Esophagus (tissue), 2 donors: Measurements from ENCODE around the gene CATSPERZ. TPM values are rescaled to one million over a fixed set of nuclear protein-coding genes. Genes with fewer than 3 reads are reported as not detected.

Experiments used
- H3K27ac ChIP-seq, 2 donors: one replicate each; pipeline ENCODE4 v1.5.1; 2013; ENCODE audit warnings: low read depth in 2 of 2, mild to moderate bottlenecking in 2 of 2, inconsistent platforms in 1 of 2, low read length in 1 of 2, moderate library complexity in 1 of 2
- H3K27me3 ChIP-seq, 2 donors: one replicate each; pipeline ENCODE4 v1.6.1; 2013; ENCODE audit warnings: low read length in 2 of 2, control low read depth in 1 of 2, mild to moderate bottlenecking in 1 of 2; ENCODE audit not compliant: insufficient read depth in 2 of 2, control insufficient read depth in 1 of 2
- H3K36me3 ChIP-seq, 2 donors: one replicate each; pipeline ENCODE4 v1.6.1; 2013; ENCODE audit warnings: low read length in 1 of 2; ENCODE audit not compliant: control insufficient read depth in 2 of 2, insufficient read depth in 2 of 2
- H3K4me1 ChIP-seq, 2 donors: one replicate each; pipeline ENCODE4 v1.6.1; 2013; ENCODE audit warnings: low read length in 1 of 2; ENCODE audit not compliant: control insufficient read depth in 2 of 2, insufficient read depth in 2 of 2
- H3K4me3 ChIP-seq, 2 donors: one replicate each; pipeline ENCODE4 v1.5.1; 2013; ENCODE audit warnings: low read length in 2 of 2, mild to moderate bottlenecking in 2 of 2, low read depth in 1 of 2, moderate library complexity in 1 of 2
- H3K9me3 ChIP-seq, 2 donors: one replicate each; pipeline ENCODE4 v1.6.1; 2013; ENCODE audit warnings: mild to moderate bottlenecking in 2 of 2, low read depth in 1 of 2, low read length in 1 of 2, moderate library complexity in 1 of 2; ENCODE audit not compliant: control insufficient read depth in 2 of 2, insufficient read depth in 1 of 2
- WGBS, 2 donors: extraction: QIAGEN DNeasy Blood & Tissue Kit; methylation state at CpG; one replicate each; pipeline ENCODE4 v1.1.7; 2013; 5-methylcytosine and 5-hydroxymethylcytosine counted together
- polyA plus RNA-seq, 2 donors: library from polyadenylated mRNA; stranded (reverse); fragments of 200-250 nt; gene quantifications; one replicate each; pipeline ENCODE4 v1.2.3, GENCODE V29; 2013
- donor health status: healthy with polysubstance abuse.
- donor health status: Bipolar disorder and iron deficiency.

Gene CATSPERZ
- polyA plus RNA-seq, 2 donors = 0.37 to 0.39 TPM

DNA sequence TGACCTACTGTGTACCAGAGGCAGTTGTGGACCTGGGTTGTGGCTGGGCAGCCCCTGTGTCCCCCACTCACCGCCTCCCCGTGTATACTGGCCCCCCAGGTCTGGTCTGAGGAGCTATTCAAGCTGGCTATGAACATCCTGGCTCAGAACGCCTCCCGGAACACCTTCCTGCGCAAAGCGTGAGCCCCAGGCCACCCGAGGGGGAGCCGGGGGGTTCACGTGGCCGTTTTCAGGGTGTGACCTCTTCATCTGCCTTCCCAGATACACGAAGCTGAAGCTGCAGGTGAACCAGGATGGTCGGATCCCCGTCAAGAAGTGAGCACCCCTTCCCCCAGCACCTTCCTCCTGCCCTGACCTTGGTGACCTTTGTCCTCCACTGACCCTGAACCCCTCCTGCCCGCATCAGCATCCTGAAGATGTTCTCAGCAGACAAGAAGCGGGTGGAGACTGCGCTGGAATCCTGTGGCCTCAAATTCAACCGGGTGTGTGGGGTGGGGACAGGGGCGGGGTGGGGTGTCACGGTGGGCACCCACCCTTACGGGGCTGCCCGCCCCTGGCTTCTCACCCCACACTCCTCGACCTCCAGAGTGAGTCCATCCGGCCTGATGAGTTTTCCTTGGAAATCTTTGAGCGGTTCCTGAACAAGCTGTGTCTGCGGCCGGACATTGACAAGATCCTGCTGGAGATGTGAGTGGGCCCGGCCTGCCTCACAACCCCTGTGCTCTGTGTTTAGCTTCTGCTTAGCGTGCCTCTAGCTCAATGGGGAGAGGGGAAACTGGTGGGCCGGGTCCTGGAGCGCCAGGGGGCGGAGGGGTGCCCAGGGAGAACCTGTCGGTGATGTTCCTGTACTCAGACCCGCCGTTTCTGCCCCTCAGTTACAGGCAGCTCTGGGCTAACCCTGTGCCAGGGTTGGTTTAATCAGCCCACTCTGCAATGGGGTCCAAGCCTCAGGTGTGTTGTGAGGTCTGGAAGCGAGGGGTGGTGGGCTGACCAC, 44.7 kb upstream of the CATSPERZ start:
- WGBS, 2 donors = 89% methylated on average over 35 of the region's 35 CpGs
- H3K27me3 ChIP-seq = no peaks in the 10 kb centered on the region
- H3K9me3 ChIP-seq = no peaks in the 10 kb centered on the region
- H3K36me3 ChIP-seq = peaks cover 11 to 47% of the 10 kb centered on the region in 2 donors
- H3K4me3 ChIP-seq = no peak overlapping the region
- no peak overlapping the region for H3K27ac ChIP-seq
- H3K4me1 ChIP-seq = peaks cover 5 to 14% of the 10 kb centered on the region in 2 donors

DNA sequence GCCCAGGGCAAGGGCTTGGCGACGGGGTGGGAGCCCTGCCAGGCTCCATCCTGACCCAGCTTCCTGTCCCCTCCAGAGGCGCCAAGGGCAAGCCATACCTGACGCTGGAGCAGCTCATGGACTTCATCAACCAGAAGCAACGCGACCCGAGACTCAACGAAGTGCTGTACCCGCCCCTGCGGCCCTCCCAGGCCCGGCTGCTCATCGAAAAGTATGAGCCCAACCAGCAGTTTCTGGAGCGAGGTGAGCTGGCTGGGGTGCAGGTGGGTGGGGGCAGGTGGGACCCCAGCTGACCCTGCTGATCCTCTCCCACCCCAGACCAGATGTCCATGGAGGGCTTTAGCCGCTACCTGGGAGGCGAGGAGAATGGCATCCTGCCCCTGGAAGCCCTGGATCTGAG, 43.9 kb upstream of the CATSPERZ start:
- Histone ChIP-seq H3K9me3 (no peaks in the 10 kb centered on the region), H3K27me3 (no peaks in the 10 kb centered on the region), H3K4me1 (peaks cover 0 to 8% of the 10 kb centered on the region in 2 donors), H3K4me3 (no peak overlapping the region), H3K27ac (no peak overlapping the region), H3K36me3 (peaks cover 14 to 50% of the 10 kb centered on the region in 2 donors)
- 80 to 81% methylated on average over 15 of the region's 15 CpGs for WGBS, 2 donors

DNA sequence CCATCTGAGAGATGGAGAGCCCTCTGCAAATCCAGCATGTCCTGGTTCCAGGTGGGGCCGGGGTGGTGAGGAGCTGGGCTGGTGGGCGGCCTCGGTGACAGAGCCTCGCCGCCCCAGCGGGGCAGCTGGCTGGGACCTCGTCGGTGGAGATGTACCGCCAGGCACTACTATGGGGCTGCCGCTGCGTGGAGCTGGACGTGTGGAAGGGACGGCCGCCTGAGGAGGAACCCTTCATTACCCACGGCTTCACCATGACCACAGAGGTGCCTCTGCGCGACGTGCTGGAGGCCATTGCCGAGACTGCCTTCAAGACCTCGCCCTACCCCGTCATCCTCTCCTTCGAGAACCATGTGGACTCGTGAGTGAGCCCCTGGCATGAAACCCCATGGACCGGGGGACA, 41.8 kb upstream of the CATSPERZ start:
- peaks cover 14 to 70% of the 10 kb centered on the region in 2 donors for H3K36me3 ChIP-seq

DNA sequence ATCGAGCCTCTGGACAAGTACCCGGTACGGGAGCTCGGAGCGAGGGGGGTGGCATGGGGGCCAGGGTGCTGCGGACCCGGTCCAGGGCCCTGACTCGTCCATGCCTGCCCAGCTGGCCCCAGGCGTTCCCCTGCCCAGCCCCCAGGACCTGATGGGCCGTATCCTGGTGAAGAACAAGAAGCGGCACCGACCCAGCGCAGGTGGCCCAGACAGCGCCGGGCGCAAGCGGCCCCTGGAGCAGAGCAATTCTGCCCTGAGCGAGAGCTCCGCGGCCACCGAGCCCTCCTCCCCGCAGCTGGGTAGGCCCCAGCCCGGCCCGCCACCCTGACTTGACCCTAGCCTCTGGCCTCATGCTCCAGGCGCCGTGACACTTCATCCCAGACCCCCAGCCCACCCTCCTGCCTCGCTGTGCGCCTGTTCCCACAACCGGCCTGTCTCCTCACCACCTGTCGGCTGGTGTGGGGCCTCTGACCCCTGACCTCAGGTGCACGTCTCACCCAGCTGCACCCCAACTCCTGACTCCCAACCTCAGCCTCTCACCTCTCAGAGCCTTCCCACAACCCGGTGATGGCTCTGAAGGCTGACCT, 41.1 kb upstream of the CATSPERZ start:
- Histone ChIP-seq H3K36me3 (peaks cover 14 to 77% of the 10 kb centered on the region in 2 donors), H3K4me1 (no peaks in the 10 kb centered on the region), H3K9me3 (no peaks in the 10 kb centered on the region), H3K27ac (no peak overlapping the region), H3K4me3 (no peak overlapping the region), H3K27me3 (no peaks in the 10 kb centered on the region)
- WGBS, 2 donors = 91 to 93% methylated on average over 27 to 32 of the region's 32 CpGs

More for the DNA sequence above, 41.8 kb upstream of the CATSPERZ start:
- WGBS, 2 donors = 89 to 91% methylated on average over 18 to 24 of the region's 24 CpGs
- no peak overlapping the region for H3K4me3 ChIP-seq
- no peaks in the 10 kb centered on the region for H3K9me3 ChIP-seq
- H3K27ac ChIP-seq = no peak overlapping the region
- H3K27me3 ChIP-seq = no peaks in the 10 kb centered on the region
- H3K4me1 ChIP-seq = no peaks in the 10 kb centered on the region

DNA sequence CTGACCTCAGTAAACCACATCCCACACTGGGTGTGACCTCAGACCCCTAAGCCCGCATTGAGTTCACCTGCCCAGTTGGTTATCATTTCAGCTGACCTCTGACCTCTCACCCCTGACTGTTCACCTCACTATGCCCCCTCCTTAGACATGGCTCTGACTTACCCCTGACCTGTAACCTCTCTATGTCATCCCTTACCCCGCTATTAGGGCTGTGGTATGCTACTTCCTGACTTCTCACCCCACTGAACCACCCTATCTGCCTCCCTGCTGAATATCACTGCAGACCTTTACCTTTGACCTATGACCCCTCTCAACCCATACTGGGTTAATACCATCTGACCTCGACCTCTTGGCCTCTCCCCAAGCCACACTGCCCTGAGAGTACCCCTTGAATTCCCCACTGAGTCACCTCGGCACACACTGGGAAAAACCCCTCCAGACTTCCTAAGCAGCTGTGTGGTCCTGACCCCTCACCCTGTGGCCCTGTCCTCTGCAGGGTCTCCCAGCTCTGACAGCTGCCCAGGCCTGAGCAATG, 40.6 kb upstream of the CATSPERZ start:
- no peaks in the 10 kb centered on the region for H3K4me1 ChIP-seq
- H3K4me3 ChIP-seq = no peak overlapping the region
- no peak overlapping the region for H3K27ac ChIP-seq
- H3K27me3 ChIP-seq = no peaks in the 10 kb centered on the region
- WGBS, 2 donors = 79 to 81% methylated on average over 4 of the region's 4 CpGs
- peaks cover 18 to 75% of the 10 kb centered on the region in 2 donors for H3K36me3 ChIP-seq
- no peaks in the 10 kb centered on the region for H3K9me3 ChIP-seq

DNA sequence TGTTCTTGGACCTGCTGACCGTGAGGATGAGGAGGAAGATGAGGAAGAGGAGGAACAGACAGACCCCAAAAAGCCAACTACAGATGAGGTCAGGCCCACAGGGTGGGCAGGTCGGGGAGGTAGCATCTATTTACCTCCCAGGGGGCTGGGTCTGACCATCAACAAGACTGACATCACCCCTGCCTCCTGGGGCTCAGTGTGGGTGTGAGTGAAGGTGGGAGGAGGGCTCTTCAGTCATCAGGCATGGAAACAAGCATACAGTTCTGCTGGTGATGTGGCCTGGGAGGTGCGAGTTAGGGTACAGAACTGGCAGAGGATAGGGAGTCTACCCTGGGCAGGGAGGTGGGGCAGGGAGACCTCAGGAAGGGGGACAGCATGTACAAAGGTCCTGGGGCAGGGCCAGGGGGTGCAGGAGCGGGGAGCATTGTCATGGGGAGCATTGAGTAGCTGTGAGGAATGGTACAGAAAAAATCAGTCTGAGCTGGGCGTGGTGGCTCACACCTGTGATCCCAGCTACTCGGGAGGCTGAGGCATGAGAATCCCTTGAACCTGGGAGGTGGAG, 39.9 kb upstream of the CATSPERZ start:
- H3K4me3 ChIP-seq = no peak overlapping the region
- H3K4me1 ChIP-seq = no peaks in the 10 kb centered on the region
- H3K27me3 ChIP-seq = no peaks in the 10 kb centered on the region
- H3K9me3 ChIP-seq = no peaks in the 10 kb centered on the region
- WGBS, 2 donors = 91 to 94% methylated on average over 6 of the region's 6 CpGs
- peaks cover 18 to 73% of the 10 kb centered on the region in 2 donors for H3K36me3 ChIP-seq
- H3K27ac ChIP-seq = no peak overlapping the region

DNA sequence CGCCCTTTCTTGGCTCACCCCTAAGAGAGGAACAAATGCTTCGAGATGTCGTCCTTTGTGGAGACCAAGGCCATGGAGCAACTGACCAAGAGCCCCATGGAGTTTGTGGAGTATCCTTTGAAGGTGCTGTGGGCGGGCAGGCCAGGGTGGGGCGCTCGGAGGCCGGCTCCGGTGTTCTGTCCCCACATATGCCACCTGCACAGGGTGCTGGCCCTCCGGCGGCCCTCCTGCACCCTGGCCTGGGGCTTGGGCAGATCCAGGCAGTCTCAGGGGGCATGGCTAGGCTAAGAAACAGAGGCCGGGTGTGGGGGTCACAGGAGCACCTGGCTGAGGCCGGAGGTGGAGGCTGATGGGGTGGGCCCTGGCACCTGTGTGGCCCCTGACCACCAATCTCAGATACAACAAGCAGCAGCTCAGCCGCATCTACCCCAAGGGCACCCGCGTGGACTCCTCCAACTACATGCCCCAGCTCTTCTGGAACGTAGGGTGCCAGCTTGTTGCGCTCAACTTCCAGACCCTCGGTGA, 38.5 kb upstream of the CATSPERZ start:
- no peak overlapping the region for H3K4me3 ChIP-seq
- H3K27me3 ChIP-seq = no peaks in the 10 kb centered on the region
- H3K36me3 ChIP-seq = peaks cover 16 to 73% of the 10 kb centered on the region in 2 donors
- WGBS, 2 donors = 86 to 88% methylated on average over 18 of the region's 18 CpGs
- no peak overlapping the region for H3K27ac ChIP-seq
- no peaks in the 10 kb centered on the region for H3K9me3 ChIP-seq
- no peaks in the 10 kb centered on the region for H3K4me1 ChIP-seq

DNA sequence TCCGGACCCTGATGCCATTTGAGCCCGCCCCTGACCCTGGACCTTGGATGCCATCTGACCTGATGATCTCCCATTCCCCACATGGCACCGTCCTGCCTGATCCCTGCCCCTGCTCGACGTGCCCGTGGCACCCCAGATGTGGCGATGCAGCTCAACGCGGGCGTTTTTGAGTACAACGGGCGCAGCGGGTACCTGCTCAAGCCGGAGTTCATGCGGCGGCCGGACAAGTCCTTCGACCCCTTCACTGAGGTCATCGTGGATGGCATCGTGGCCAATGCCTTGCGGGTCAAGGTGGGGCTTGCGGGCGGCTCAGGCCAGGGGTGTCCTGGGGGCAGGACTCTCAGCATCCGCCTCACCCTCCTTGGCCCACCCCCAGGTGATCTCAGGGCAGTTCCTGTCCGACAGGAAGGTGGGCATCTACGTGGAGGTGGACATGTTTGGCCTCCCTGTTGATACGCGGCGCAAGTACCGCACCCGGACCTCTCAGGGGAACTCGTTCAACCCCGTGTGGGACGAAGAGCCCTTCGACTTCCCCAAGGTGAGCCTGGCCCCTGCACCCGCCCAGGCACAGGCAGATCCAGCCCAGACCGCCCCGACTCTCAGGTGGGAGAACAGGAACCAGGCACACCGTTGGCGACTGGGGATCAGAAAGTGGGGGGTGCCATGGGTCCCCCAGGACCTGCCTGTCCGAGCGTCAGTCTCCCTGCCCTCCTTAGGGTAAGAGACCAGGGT, 37.7 kb upstream of the CATSPERZ start:
- H3K4me1 ChIP-seq = peaks cover 0 to 5% of the 10 kb centered on the region in 2 donors
- WGBS, 2 donors = 92% methylated on average over 42 of the region's 42 CpGs
- H3K27ac ChIP-seq = no peak overlapping the region
- H3K4me3 ChIP-seq = no peak overlapping the region
- H3K27me3 ChIP-seq = no peaks in the 10 kb centered on the region
- no peaks in the 10 kb centered on the region for H3K9me3 ChIP-seq
- H3K36me3 ChIP-seq = peaks cover 15 to 75% of the 10 kb centered on the region in 2 donors
